NCI-H146 treated with DMSO at 0.1 percent for 48 hours (cell line): ENCODE data around the gene OSBP2.
"Not testable (repeated sequence)": the region's sequence is repeated elsewhere in the genome, so short reads cannot be mapped to it uniquely, and the experiment has no call there.

Experiments
- DNase-seq: peaks from one replicate; lab custom pipeline; 2025; ENCODE audit not compliant: unreplicated experiment; lab: John Stamatoyannopoulos, UW

Gene OSBP2

GRCh38 chr22:30679895-30680690, 14.6 kb upstream of the OSBP2 start:
- DNase-seq: not testable (repeated sequence)

DNA sequence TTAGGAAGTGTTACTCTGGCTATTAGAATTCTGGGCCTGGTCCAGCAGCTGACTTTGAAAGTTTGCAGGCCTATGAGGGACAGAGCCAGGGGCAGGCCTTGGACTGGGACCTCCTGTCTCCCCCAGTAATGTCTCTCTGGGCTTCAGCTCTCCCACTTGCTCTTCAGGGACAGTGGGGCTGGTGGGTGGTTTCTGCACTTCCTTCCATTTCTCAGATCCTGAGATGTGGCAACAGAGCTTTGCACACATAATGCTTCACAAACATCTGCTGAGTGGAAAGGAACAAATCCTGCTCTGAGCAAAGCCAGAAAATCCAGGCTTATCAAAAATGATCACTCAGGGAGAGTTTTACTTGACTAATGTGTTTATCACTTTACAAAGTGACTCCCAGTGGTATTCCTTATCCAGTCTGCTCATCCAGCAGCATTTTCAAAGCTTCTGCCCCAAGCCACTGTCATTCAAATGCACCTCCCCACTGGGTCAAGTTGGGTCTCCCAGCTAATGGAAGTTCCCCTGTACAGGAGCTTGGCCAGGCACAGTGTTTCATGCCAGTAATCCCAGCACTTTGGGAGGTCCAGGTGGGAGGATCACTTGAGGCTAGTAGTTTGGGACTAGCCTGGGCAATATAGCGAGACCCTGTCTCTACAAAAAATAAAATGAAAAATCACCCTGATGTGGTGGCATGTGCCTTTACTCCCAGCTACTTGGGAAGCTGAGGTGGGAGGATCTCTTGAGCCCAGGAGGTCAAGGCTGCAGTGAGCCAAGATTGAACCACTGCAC, 13.5 kb upstream of the OSBP2 start:
- no peak for DNase-seq

DNA sequence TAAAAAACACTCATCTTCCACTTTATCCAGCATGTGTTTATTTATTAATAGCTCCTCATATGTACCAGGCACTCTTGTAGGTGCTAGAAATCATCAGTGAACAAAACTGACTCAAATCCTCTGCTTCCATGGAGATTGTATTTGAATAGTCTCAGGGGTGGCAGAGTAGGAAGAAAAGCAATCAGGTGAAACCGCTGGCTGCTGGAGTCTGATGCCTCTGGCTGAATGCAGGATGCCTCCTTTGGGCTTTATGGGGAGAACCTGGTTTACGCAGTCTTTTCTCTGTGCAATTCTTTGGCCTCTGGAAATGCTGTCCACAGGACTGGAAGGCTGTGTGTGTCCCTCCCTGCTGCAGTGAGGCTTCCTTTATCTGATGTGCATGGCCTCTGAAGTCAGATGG, 12.8 kb upstream of the OSBP2 start:
- no peak for DNase-seq

- DNase-seq: no peak
Observed at GRCh38 chr22:30685178-30685577, 9.5 kb upstream of the OSBP2 start.

DNA sequence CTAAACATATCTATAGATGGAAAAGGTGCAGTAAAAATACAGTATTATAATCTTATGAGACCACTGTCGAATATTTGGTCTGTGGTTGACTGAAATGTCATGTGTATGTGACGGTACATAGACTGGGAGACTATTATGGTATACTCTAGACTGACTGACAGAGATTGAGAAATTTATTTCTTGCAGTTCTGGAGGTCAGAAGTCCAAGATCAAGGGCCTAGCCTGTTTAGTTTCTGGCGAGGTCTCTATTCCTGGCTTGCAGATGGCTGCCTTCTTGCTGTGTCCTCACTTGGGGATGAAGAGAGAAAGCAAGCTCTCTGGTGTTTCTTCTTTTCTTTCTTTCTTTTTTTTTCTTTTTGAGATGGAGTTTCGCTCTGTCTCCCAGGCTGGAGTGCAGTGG, 7.3 kb upstream of the OSBP2 start:
- no peak for DNase-seq

GRCh38 chr22:30689622-30690021, 5.1 kb upstream of the OSBP2 start:
- no peak for DNase-seq

DNA sequence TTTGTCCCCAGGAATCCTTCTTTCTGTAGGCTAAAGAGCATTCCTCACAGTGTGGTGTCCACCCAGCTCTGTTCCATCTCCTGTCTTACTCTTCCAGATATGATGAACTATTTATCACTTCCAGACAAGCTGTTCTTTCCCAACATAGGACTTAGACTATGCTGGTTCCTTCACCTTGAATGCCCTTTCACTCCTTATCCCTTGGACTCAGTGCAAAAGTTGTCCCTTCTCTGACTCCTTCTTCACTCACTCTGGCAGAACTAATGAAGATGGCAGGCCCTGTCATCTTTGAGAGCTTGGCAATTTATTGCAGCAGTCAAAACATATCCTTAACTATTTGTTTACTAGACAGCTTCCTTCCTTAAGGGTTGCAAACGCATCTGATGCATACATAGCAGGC, 3.5 kb upstream of the OSBP2 start:
- DNase-seq: no peak

- DNase-seq: peak; percentile 44
Observed at GRCh38 chr22:30694171-30694639, 469 bp upstream of the OSBP2 start.

DNA sequence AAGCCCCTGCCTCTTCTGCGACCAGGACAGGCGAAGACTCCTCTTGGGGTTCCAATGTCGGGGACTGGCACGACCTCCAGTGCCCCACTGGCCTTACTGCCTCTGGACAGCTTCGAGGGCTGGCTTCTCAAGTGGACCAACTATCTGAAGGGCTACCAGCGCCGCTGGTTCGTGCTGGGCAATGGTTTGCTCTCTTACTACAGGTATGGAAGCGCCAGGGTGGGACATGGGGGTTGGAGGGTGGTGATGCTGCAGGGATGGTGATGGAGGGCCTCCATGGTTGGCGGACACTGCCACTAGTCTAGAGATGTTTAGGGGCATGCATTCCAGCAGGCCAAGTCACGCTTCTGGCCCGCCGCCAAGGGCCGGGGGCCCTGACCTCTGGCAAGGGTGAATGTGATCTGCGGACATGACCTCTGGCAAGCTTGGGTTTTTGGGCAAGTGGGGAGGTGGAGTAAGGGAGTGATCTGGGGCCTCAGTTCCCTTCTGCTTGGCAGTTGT, 727 bp downstream of the OSBP2 start:
- DNase-seq: no peak

GRCh38 chr22:30695871-30696655, 1.4 kb downstream of the OSBP2 start:
- DNase-seq: no peak

- DNase-seq: no peak
Observed at GRCh38 chr22:30697975-30698374, 3.3 kb downstream of the OSBP2 start.

DNA sequence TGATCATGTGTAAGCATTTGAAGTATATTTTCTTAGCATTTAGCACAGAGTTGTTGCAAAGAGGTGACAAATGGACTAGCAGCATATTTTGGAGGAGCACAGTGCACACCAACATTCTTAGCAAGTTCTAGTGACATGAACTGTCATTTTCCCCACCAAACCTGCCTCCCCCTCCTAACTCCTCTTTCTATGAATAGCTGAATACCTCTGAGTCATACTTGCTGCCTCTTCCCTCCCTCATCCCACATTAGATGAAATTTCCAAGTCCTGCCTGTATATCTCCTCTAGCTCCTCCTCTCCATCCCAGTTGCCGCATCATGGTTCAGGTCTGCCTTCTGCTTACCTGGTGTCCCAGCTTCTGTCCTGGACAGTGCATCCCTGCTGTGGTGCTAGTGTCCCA, 7.2 kb downstream of the OSBP2 start:
- DNase-seq: no peak

GRCh38 chr22:30702856-30703255, 8.2 kb downstream of the OSBP2 start:
- no peak for DNase-seq

- DNase-seq: no peak
Observed at GRCh38 chr22:30704978-30705377, 10.3 kb downstream of the OSBP2 start.

DNA sequence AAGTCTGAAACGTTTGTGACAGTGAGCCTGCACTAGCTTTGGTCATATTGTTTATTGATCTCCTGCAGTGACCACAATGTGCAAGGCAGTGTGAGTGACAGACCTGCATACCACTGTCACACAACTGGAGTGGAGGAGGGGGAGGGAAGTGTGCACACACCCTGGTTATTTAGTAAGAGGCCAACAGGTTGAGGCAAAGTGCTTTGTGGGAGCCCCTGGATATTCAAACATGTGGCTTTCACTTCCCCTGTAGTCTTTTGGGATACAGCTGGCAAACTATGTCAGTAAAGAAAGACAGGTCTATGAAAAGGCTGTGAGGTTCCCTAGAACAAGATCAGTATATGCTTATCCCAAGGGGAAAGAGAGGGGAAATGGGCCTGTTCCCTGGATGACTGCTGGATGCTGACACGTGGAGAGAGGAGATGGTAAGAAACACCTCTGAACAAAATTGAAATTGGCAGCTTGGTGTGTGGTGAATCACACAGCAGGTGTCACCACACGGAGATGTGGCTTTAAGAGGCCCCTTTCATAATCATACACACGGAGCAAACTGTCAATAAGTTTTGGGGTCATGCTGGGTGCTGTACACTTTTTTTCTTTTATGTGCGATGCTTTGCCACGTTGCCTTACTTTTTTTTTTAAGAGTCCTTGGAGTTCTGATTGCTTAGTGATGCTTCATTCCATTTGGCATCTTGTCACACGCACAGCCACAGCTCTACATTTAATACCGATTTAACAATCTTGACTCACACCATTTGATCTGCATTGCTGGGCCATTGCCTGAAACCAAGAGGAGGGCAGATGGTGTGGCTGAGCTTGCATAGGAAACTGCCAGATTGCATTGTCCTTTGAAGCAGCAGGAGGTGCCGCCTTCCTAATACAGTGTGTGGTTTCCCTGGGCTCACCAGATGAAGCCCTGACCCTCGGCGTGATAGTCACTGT, 11.3 kb downstream of the OSBP2 start:
- peak; percentile 62 for DNase-seq

DNA sequence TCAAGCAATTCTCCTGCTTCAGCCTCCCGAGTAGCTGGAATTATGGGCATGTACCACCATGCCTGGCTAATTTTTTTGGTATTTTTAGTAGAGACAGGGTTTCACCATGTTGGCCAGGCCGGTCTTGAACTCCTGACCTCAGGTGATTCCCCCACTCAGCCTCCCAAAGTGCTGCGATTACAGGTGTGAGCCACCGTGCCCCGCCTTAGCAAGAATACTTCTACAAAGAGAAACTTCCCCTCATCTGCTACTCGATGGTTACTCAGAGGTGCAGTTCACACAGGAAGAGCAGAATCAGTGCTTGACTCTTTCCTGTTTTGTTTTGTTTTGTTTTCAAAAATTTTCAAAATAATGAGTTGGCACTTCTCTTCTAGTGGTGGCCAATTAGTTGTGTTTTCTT, 15.3 kb downstream of the OSBP2 start:
- not testable (repeated sequence) for DNase-seq

DNA sequence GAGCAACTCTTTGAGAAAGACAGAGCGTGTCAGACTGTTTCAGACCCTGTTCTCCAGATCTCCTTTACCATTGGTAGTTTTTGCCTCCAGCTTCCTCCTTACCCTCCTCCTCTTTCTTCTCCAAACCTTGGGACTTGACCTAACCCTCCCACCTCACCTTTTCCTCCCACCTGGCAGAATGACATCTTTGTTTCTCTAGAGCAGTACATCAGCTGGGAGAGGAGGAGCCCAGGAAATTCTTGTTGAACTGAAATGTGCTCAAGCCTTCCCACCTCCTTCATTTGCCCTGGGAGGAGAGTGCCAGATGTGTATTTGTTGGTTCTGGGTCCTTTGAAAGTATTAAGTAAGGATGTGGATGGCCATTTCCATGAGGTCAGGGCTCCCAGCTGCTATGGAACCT, 17.4 kb downstream of the OSBP2 start:
- no peak for DNase-seq

DNA sequence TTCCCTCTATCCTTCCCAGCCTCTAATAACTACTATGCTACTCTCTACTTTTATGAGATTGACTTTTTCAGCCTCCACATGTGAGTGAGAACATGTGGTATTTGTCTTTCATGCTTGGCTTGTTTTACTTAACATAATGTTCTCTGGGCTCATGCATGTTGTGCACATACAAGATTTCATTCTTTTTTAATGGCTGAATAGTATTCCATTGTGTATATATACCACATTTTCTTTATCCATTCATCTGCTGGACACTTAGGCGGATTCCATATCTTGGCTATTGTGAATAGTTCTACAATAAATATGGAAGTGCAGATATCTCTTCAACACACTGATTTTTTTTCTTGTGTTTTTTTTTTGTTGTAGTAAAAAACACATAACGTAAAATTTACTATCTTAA, 19.4 kb downstream of the OSBP2 start:
- DNase-seq: no peak

GRCh38 chr22:30717331-30717921, 22.8 kb downstream of the OSBP2 start:
- DNase-seq: no peak

- no peak for DNase-seq
Observed at GRCh38 chr22:30717952-30718351, 23.3 kb downstream of the OSBP2 start.
